Measurements from ENCODE around the gene CHRNB4.

CHRNB4 gene

DNA sequence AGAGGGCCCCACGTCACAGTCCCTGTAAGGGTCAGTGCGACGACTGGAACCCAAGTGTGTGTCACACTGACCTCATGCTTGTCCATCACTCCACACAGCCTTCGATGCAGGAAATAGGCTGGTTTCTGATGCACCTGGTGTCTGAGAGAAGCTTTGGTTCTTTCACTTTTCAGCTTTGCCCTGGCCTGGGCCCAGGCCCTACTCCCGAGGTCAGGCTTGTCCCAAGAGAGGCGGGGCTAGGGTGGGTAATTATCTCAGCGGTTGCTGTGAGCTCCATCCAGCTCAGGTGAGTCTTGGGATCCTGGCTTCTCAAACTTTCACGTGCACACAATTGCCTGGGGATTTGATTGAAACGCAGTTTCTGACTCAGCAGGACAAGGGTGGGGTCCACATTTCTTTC is 19.6 kb upstream of the CHRNB4 start:
- Histone ChIP-seq H2AFZ (ENCODE audit: insufficient read depth, low read length, poor library complexity) (no peak overlapping the region), H4K12ac (ENCODE audit: low read depth, low read length) (no peak overlapping the region), H3K4me1 (ENCODE audit: control insufficient read depth in 1 of 2, insufficient read depth in 2 of 2, low read length in 2 of 2) (no peaks in the 10 kb centered on the region), H3K14ac (ENCODE audit: low read length) (no peak overlapping the region), H2BK5ac (ENCODE audit: low read depth, low read length, poor library complexity) (no peak overlapping the region), H4K91ac (ENCODE audit: low read depth, low read length) (no peak overlapping the region), H4K8ac (ENCODE audit: low read depth, low read length) (no peak overlapping the region), H3K79me2 (ENCODE audit: control insufficient read depth, insufficient read depth, low read length, poor library complexity) (no peaks in the 10 kb centered on the region), H3K27ac (ENCODE audit: low read depth, low read length) (no peak overlapping the region), H3K18ac (ENCODE audit: low read length) (no peak overlapping the region), H2AK5ac (ENCODE audit: low read length) (no peak overlapping the region), H3K4ac (ENCODE audit: low read depth, low read length) (no peak overlapping the region), H3K27me3 (ENCODE audit: insufficient read depth, low read length) (no peaks in the 10 kb centered on the region), H3K9ac (ENCODE audit: low read length) (no peak overlapping the region), H3K36me3 (ENCODE audit: control insufficient read depth in 1 of 2, insufficient read depth in 2 of 2, low read length in 2 of 2) (no peaks in the 10 kb centered on the region), H3K4me3 (ENCODE audit: low read depth, low read length) (no peak overlapping the region), H3K23ac (ENCODE audit: low read length) (no peak overlapping the region), H2BK120ac (ENCODE audit: insufficient read depth, low read length, poor library complexity) (no peak overlapping the region), H3K79me1 (ENCODE audit: low read length) (no peaks in the 10 kb centered on the region), H3K9me3 (ENCODE audit: insufficient read depth, low read depth, low read length) (no peaks in the 10 kb centered on the region), H3K4me2 (ENCODE audit: low read length) (no peak overlapping the region), H2BK12ac (ENCODE audit: low read length) (no peak overlapping the region)
- DNase-seq = no peak
- no CpG with 5 or more reads among the region's 9 CpGs for WGBS (ENCODE audit: extremely low coverage, insufficient coverage, insufficient read length)

DNA sequence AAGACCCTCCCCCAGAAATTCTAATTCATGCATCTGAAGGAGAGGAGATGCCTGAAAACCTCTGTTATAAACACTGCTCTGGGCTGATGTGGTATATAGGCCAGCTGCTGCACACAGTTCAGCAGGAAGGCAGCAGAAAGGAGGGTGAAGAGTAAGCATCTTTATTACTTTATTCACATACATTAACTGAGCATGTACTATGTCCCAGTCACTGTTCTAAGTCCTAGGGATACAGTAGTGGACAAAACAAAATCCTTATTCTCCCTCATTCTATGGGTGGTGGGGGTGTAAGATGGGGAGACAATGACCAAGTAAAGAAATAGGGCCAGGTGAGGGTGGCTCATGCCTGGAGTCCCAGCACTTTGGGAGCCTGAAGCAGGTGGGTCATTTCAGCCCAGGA is 17.8 kb upstream of the CHRNB4 start:
- H3K27ac ChIP-seq (ENCODE audit: low read depth, low read length) = no peak overlapping the region
- H4K91ac ChIP-seq (ENCODE audit: low read depth, low read length) = no peak overlapping the region
- H3K79me2 ChIP-seq (ENCODE audit: control insufficient read depth, insufficient read depth, low read length, poor library complexity) = no peaks in the 10 kb centered on the region
- H3K18ac ChIP-seq (ENCODE audit: low read length) = no peak overlapping the region
- H3K4me2 ChIP-seq (ENCODE audit: low read length) = no peak overlapping the region
- no peak overlapping the region for H2BK5ac ChIP-seq (ENCODE audit: low read depth, low read length, poor library complexity)
- H3K14ac ChIP-seq (ENCODE audit: low read length) = no peak overlapping the region
- no peak overlapping the region for H2BK120ac ChIP-seq (ENCODE audit: insufficient read depth, low read length, poor library complexity)
- no peak overlapping the region for H4K8ac ChIP-seq (ENCODE audit: low read depth, low read length)
- no peak overlapping the region for H4K12ac ChIP-seq (ENCODE audit: low read depth, low read length)
- no peaks in the 10 kb centered on the region for H3K27me3 ChIP-seq (ENCODE audit: insufficient read depth, low read length)
- no peaks in the 10 kb centered on the region for H3K9me3 ChIP-seq (ENCODE audit: insufficient read depth, low read depth, low read length)
- no peaks in the 10 kb centered on the region for H3K4me1 ChIP-seq (ENCODE audit: control insufficient read depth in 1 of 2, insufficient read depth in 2 of 2, low read length in 2 of 2)
- no peak overlapping the region for H2BK12ac ChIP-seq (ENCODE audit: low read length)
- H2AFZ ChIP-seq (ENCODE audit: insufficient read depth, low read length, poor library complexity) = no peak overlapping the region
- H3K36me3 ChIP-seq (ENCODE audit: control insufficient read depth in 1 of 2, insufficient read depth in 2 of 2, low read length in 2 of 2) = no peaks in the 10 kb centered on the region
- no peak overlapping the region for H2AK5ac ChIP-seq (ENCODE audit: low read length)
- no peak overlapping the region for H3K4ac ChIP-seq (ENCODE audit: low read depth, low read length)
- DNase-seq = no peak
- H3K4me3 ChIP-seq (ENCODE audit: low read depth, low read length) = no peak overlapping the region
- H3K9ac ChIP-seq (ENCODE audit: low read length) = no peak overlapping the region
- H3K23ac ChIP-seq (ENCODE audit: low read length) = no peak overlapping the region
- no peaks in the 10 kb centered on the region for H3K79me1 ChIP-seq (ENCODE audit: low read length)

DNA sequence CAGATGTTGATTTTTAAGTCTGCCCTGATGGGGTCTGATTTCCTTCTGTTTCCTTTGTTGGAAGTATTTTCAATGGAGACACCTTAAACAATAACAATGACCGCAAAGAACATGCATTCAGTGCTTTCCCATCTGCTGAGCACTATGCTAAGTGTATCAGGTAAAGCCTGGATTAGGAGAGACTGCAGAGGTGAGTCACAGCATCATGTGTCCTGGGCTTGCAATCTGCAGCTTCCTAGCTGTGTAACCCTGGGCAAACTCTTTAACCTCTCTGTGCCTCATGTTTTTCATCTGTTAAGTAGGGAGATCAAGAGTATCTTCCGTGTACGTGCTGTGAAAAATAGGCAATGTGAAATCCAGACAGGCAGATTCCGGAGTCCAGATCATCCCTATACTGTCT is 13.3 kb upstream of the CHRNB4 start:
- WGBS (ENCODE audit: extremely low coverage, insufficient coverage, insufficient read length) = no CpG with 5 or more reads among the region's 4 CpGs
- Histone ChIP-seq H2AFZ (ENCODE audit: insufficient read depth, low read length, poor library complexity) (no peak overlapping the region), H3K9ac (ENCODE audit: low read length) (no peak overlapping the region), H3K27me3 (ENCODE audit: insufficient read depth, low read length) (no peaks in the 10 kb centered on the region), H3K4me1 (ENCODE audit: control insufficient read depth in 1 of 2, insufficient read depth in 2 of 2, low read length in 2 of 2) (no peaks in the 10 kb centered on the region), H4K8ac (ENCODE audit: low read depth, low read length) (no peak overlapping the region), H3K79me2 (ENCODE audit: control insufficient read depth, insufficient read depth, low read length, poor library complexity) (no peaks in the 10 kb centered on the region), H2BK120ac (ENCODE audit: insufficient read depth, low read length, poor library complexity) (no peak overlapping the region), H3K9me3 (ENCODE audit: insufficient read depth, low read depth, low read length) (no peaks in the 10 kb centered on the region), H3K79me1 (ENCODE audit: low read length) (no peaks in the 10 kb centered on the region), H3K4me2 (ENCODE audit: low read length) (no peak overlapping the region), H3K23ac (ENCODE audit: low read length) (no peak overlapping the region), H3K14ac (ENCODE audit: low read length) (no peak overlapping the region), H2BK12ac (ENCODE audit: low read length) (no peak overlapping the region), H2AK5ac (ENCODE audit: low read length) (no peak overlapping the region), H4K91ac (ENCODE audit: low read depth, low read length) (no peak overlapping the region), H3K4me3 (ENCODE audit: low read depth, low read length) (no peak overlapping the region), H3K36me3 (ENCODE audit: control insufficient read depth in 1 of 2, insufficient read depth in 2 of 2, low read length in 2 of 2) (no peaks in the 10 kb centered on the region), H4K12ac (ENCODE audit: low read depth, low read length) (no peak overlapping the region), H3K4ac (ENCODE audit: low read depth, low read length) (no peak overlapping the region), H3K27ac (ENCODE audit: low read depth, low read length) (no peak overlapping the region), H3K18ac (ENCODE audit: low read length) (no peak overlapping the region), H2BK5ac (ENCODE audit: low read depth, low read length, poor library complexity) (no peak overlapping the region)
- no peak for DNase-seq

DNA sequence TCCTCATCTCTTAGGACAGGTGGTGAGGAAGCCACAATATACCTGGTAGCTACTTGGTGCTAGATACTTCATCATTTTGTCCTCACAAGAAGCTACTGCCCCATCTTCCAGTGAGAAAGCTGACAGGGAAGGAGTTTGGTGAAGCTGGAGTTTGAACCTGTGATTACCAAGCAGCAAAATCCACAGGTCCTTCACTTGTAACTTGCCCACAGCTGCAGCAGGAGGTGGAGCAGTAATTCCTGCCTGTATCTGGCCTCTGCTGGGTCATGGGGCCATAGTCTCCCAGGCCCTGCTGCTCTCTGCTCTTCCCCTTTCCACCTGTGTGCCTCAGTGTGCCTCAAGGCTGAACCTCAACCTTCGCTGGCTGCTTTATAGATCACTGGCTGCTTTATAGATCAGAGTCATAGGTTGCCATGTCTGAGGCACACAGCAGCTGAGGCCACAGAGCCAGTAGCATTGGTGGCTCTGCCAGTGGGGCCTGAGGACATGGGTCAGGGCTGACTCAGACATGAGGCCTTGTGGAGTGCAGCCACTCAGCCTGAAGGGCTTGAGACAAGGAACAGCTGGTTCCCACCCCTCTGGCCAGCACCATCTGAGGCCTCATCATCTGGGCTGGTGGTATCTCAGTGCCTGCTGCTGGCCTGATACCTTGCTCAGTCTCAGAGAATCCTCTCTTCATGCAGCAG is 11.1 kb upstream of the CHRNB4 start:
- Histone ChIP-seq H3K9ac (ENCODE audit: low read length) (no peak overlapping the region), H2BK120ac (ENCODE audit: insufficient read depth, low read length, poor library complexity) (no peak overlapping the region), H2BK12ac (ENCODE audit: low read length) (no peak overlapping the region), H3K9me3 (ENCODE audit: insufficient read depth, low read depth, low read length) (no peaks in the 10 kb centered on the region), H3K79me1 (ENCODE audit: low read length) (no peaks in the 10 kb centered on the region), H3K4me2 (ENCODE audit: low read length) (no peak overlapping the region), H2AFZ (ENCODE audit: insufficient read depth, low read length, poor library complexity) (no peak overlapping the region), H4K91ac (ENCODE audit: low read depth, low read length) (no peak overlapping the region), H3K23ac (ENCODE audit: low read length) (no peak overlapping the region), H3K36me3 (ENCODE audit: control insufficient read depth in 1 of 2, insufficient read depth in 2 of 2, low read length in 2 of 2) (no peaks in the 10 kb centered on the region), H4K12ac (ENCODE audit: low read depth, low read length) (no peak overlapping the region), H3K4ac (ENCODE audit: low read depth, low read length) (no peak overlapping the region), H3K4me1 (ENCODE audit: control insufficient read depth in 1 of 2, insufficient read depth in 2 of 2, low read length in 2 of 2) (no peaks in the 10 kb centered on the region), H3K79me2 (ENCODE audit: control insufficient read depth, insufficient read depth, low read length, poor library complexity) (no peaks in the 10 kb centered on the region), H3K18ac (ENCODE audit: low read length) (no peak overlapping the region), H3K27me3 (ENCODE audit: insufficient read depth, low read length) (no peaks in the 10 kb centered on the region), H4K8ac (ENCODE audit: low read depth, low read length) (no peak overlapping the region), H2AK5ac (ENCODE audit: low read length) (no peak overlapping the region), H2BK5ac (ENCODE audit: low read depth, low read length, poor library complexity) (no peak overlapping the region), H3K27ac (ENCODE audit: low read depth, low read length) (no peak overlapping the region), H3K14ac (ENCODE audit: low read length) (no peak overlapping the region), H3K4me3 (ENCODE audit: low read depth, low read length) (no peak overlapping the region)
- DNase-seq = no peak
- WGBS (ENCODE audit: extremely low coverage, insufficient coverage, insufficient read length) = no CpG with 5 or more reads among the region's 1 CpG

Measured in trophoblast cell (in vitro differentiated cells and primary cell).